Camera-type eye (tissue), 1 donor: ENCODE results near the gene DYNC2H1. TPM values are rescaled to one million over a fixed set of nuclear protein-coding genes. Genes with fewer than 3 reads are reported as not detected.

Experiments used
- total RNA-seq: library from RNA; depleted of rRNA; stranded (reverse); fragments of >200 nt; gene quantifications from one replicate; pipeline ENCODE4 v1.2.3, GENCODE V29; 2014

Gene DYNC2H1, protein sequence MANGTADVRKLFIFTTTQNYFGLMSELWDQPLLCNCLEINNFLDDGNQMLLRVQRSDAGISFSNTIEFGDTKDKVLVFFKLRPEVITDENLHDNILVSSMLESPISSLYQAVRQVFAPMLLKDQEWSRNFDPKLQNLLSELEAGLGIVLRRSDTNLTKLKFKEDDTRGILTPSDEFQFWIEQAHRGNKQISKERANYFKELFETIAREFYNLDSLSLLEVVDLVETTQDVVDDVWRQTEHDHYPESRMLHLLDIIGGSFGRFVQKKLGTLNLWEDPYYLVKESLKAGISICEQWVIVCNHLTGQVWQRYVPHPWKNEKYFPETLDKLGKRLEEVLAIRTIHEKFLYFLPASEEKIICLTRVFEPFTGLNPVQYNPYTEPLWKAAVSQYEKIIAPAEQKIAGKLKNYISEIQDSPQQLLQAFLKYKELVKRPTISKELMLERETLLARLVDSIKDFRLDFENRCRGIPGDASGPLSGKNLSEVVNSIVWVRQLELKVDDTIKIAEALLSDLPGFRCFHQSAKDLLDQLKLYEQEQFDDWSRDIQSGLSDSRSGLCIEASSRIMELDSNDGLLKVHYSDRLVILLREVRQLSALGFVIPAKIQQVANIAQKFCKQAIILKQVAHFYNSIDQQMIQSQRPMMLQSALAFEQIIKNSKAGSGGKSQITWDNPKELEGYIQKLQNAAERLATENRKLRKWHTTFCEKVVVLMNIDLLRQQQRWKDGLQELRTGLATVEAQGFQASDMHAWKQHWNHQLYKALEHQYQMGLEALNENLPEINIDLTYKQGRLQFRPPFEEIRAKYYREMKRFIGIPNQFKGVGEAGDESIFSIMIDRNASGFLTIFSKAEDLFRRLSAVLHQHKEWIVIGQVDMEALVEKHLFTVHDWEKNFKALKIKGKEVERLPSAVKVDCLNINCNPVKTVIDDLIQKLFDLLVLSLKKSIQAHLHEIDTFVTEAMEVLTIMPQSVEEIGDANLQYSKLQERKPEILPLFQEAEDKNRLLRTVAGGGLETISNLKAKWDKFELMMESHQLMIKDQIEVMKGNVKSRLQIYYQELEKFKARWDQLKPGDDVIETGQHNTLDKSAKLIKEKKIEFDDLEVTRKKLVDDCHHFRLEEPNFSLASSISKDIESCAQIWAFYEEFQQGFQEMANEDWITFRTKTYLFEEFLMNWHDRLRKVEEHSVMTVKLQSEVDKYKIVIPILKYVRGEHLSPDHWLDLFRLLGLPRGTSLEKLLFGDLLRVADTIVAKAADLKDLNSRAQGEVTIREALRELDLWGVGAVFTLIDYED (N-terminal part only)
- 69.3 TPM for total RNA-seq

DNA sequence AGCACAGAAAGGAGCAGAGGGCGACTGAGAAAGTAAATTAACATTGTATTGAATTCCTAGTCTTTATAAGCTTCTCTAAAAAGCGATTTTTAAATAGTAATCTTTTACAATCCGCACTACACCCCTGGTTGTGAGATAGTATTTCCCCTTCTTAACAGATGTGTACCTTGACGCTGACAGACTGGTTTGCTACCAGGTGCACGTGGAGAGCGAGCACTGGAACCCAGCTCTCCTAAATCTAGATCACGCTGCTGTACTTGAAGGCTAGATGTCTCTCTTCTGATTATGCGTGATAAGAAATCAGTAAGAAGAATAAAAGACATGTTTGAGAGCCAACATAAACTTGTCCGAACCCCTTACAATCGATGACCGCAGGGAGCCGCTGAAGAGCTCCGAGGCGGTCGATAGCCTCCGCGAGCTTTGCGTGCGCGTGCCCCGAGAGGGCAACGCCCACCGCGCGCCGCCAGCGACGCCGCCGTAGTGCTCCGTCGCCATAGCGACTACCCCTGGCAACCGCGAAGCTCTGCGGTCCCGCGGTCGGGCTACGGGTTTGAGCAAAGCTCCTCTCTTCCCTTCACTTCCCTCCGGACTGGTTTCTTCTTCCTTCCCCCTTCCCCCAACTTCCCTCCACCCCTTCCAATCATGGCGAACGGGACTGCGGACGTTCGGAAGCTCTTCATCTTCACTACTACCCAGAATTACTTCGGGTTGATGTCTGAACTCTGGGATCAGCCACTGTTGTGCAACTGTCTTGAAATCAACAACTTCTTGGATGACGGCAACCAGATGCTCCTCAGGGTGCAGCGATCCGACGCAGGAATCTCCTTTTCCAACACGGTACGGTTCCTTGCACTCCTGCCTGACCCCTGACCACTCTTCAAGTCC lies at the start of gene DYNC2H1:
DYNC2H1 (plus strand) TSS at position 494 of the 885 bp plus-strand sequence; CDS start at position 643, 149 bp downstream.

DNA sequence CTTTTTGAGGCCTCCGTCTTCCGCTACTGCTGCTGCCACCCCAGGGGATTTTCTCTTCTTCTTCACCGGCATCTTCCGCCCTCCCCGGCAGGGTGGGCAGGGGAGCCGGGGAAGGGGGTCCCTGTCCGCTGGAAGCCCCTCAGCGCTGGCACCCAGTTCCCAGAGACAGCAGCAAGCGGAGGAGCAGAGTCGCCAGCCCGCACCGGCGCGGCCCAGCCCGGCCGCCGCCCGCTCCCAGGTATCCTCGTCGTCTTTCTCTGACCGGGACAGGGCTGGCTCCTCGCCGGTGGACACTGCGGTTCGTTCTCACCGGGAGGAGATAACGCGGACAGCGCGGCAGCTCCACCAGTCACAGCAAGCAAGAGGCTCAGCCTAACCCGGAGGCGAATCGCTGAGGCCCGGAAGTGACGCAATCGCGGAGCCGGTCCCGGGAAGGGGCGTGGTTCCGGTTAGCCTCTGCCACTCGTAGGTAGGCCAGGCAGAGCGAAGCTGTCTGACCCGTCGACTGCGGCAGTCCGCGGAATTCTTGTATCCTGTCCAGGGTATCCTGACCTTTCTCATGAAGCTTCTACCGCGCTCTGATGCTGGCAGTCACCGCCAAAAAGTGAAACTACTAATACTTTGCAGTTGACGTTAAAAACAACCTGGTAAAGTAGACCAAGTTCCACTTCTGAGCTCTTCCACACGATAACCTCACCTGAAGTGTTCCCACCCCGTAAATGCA lies 17.3 kb upstream of the DYNC2H1 start, which contains the start of gene DCUN1D5:
DCUN1D5 (minus strand) TSS at position 360 of the 724 bp plus-strand sequence; CDS start at position 72, 288 bp downstream.

Other genes starting within 250 kb of the DYNC2H1 start
- gene MMP12, start 234.4 kb upstream of the DYNC2H1 start, total RNA-seq: not detected
- gene MMP13, start 153.7 kb upstream of the DYNC2H1 start, total RNA-seq: not detected
- 50.9 TPM for gene DCUN1D5, start 17.3 kb upstream of the DYNC2H1 start, total RNA-seq